ENCODE data around the gene RAET1L.

- TF ChIP-seq EZH2phosphoT487 (IDR thresholded peaks at IDR 0.05; ENCODE audit: insufficient read depth, low read depth) (no peak), EZH2 (IDR thresholded peaks at IDR 0.05; ENCODE audit: insufficient read depth, poor library complexity, severe bottlenecking) (no peak)
These were observed 33.0 kb upstream of the RAET1L start for GRCh38 chr6:150058231-150058792.

All from GM23248 (cell line).